Uterus (tissue), 4 donors: ENCODE measurements around the gene VAMP4. TPM values are rescaled to one million over a fixed set of nuclear protein-coding genes. Genes with fewer than 3 reads are reported as not detected.

Experiments
- DNase-seq, 2 donors: peaks; one replicate each; pipeline ENCODE4 v3.0.0-alpha.2; 2019 to 2020
- H3K27ac ChIP-seq, 2 donors: fragments of 200-600 bp; sonication (generic); 1 replicate in 1 of 2; 2 replicates in 1 of 2; pipeline ENCODE4 v1.5.1; 2016 to 2018
- H3K27me3 ChIP-seq, 2 donors: fragments of 200-600 bp; sonication (generic); one replicate each; pipeline ENCODE4 v1.5.1; 2018 to 2019; ENCODE audit warnings: control low read depth in 1 of 2
- H3K36me3 ChIP-seq, 2 donors: fragments of 200-600 bp; sonication (generic); one replicate each; pipeline ENCODE4 v1.5.1; 2019; ENCODE audit warnings: control low read depth in 1 of 2
- H3K4me1 ChIP-seq, 2 donors: fragments of 200-600 bp; sonication (generic); one replicate each; pipeline ENCODE4 v1.5.1; 2018 to 2019; ENCODE audit warnings: control low read depth in 1 of 2
- H3K4me3 ChIP-seq, 2 donors: fragments of 200-600 bp; sonication (generic); 1 replicate in 1 of 2; 2 replicates in 1 of 2; pipeline ENCODE4 v1.5.1; 2018 to 2019; ENCODE audit warnings: mild to moderate bottlenecking in 1 of 2
- H3K9me3 ChIP-seq, 2 donors: fragments of 200-600 bp; sonication (generic); one replicate each; pipeline ENCODE4 v1.5.1; 2019; ENCODE audit warnings: control low read depth in 1 of 2
- POLR2A ChIP-seq, 2 donors: fragments of 450-650 bp; IDR thresholded peaks; one replicate each; pipeline ENCODE4 v1.6.1; 2016; ENCODE audit warnings: antibody characterized with exemption in 2 of 2, mild to moderate bottlenecking in 1 of 2, moderate library complexity in 1 of 2
- intact Hi-C: fragments of 100-400 bp; cut with DNase I; formaldehyde crosslinking; loops from one replicate; pipeline ENCODE4 v1.15.1; 2023; ENCODE audit warnings: low total_unique reads
- total RNA-seq, 4 donors: library from RNA; depleted of rRNA in 3 of 4; stranded (reverse); fragments of >200 nt in 3 of 4; gene quantifications; one replicate each; pipeline versions ENCODE4 v1.1.0 to v1.2.4, GENCODE V29; 2014 to 2023
- TF ChIP-seq, protein P1 (sequence below), 4 experiments: fragments of 200-600 bp in 2 of 4; fragments of 450-650 bp in 2 of 4; sonication (generic) in 2 of 4; IDR thresholded peaks; one replicate each; pipeline ENCODE4 v1.5.1; 2016 to 2019; ENCODE audit warnings: antibody characterized with exemption in 4 of 4, mild to moderate bottlenecking in 2 of 4, moderate library complexity in 1 of 4
- donor health status: DM: yes; HTN: yes; CAD: no.

The VAMP4 gene
- total RNA-seq, 4 donors from 2014 or later: 8.2 to 30.2 (median 19.5) TPM

DNA sequence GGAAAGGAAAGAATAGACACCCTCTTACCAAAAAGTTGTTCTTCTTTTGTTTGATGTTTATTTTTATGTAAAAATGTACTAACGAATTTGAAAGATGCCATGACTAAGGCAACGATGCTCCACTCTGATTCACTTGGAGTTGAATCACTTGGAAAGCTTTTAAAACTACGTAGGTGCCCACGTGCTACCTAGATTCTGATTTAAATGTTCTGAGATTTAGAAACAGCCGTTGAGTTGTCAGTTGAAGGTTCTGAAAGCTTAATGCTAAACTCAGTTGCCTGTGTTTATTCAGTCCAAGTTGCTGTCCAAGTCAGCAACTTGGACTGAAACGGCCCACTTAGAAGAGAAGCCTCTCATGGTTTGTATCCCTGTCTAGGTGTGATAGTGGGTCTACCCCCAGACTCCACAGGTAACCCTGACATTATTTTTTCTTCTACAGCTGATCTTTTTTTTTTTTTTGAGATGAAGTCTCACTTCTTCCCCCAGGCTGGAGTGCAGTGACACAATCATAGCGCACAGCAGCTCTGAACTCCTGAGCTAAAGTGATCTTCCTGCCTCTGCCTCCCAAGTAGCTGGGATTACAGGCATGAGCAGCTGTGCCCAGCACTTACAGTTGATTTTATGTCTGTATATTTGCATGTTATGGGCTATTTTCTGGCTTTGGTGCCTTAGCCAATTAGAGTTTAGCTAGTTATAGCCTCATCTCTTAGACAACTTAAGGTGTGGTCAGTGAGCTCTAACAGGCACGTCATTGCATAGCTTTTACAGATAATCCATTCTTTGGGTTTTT, 1.4 kb upstream of the VAMP4 start:
- DNase-seq: peak in 1 of 2 donors; percentile 51
- Histone ChIP-seq H3K27ac (peak overlapping the region; percentile 96 to 98), H3K9me3 (no peaks in the 10 kb centered on the region), H3K27me3 (no peaks in the 10 kb centered on the region), H3K36me3 (no peaks in the 10 kb centered on the region), H3K4me1 (peaks cover 0 to 9% of the 10 kb centered on the region in 2 donors), H3K4me3 (peak overlapping the region; percentile 93 to 94)
- TF ChIP-seq POLR2A (IDR thresholded peaks at IDR 0.05): peak; percentile 38 to 50
- TF ChIP-seq, protein P1, sequence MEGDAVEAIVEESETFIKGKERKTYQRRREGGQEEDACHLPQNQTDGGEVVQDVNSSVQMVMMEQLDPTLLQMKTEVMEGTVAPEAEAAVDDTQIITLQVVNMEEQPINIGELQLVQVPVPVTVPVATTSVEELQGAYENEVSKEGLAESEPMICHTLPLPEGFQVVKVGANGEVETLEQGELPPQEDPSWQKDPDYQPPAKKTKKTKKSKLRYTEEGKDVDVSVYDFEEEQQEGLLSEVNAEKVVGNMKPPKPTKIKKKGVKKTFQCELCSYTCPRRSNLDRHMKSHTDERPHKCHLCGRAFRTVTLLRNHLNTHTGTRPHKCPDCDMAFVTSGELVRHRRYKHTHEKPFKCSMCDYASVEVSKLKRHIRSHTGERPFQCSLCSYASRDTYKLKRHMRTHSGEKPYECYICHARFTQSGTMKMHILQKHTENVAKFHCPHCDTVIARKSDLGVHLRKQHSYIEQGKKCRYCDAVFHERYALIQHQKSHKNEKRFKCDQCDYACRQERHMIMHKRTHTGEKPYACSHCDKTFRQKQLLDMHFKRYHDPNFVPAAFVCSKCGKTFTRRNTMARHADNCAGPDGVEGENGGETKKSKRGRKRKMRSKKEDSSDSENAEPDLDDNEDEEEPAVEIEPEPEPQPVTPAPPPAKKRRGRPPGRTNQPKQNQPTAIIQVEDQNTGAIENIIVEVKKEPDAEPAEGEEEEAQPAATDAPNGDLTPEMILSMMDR (IDR thresholded peaks at IDR 0.05): no peak
- intact Hi-C loops: no loop called here

DNA sequence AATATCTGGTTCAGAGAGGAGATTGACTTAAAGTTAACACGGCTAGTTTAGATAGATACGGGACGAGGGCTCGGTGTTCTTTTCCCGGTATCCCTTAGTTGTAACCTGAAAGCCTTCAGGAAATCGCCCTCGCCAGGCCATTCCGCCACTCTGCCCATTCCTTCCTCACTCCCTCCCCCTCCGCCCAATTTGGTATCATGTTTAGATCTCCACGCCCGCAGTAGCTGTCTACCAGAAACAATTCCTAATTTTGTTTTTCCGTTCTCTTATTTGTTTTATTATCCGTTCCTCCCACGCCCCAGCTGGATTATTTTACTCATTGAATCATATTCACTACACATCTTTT, 685 bp upstream of the VAMP4 start:
- Histone ChIP-seq H3K9me3 (no peaks in the 10 kb centered on the region), H3K4me1 (peaks cover 0 to 9% of the 10 kb centered on the region in 2 donors), H3K36me3 (no peaks in the 10 kb centered on the region), H3K27ac (peak overlapping the region; percentile 96 to 98), H3K4me3 (peak overlapping the region; percentile 93 to 94), H3K27me3 (no peaks in the 10 kb centered on the region)
- intact Hi-C loops: no loop called here
- peak; percentile 46 to 61 for DNase-seq
- TF ChIP-seq POLR2A (IDR thresholded peaks at IDR 0.05): no peak
- TF ChIP-seq, protein P1 (IDR thresholded peaks at IDR 0.05): no peak

DNA sequence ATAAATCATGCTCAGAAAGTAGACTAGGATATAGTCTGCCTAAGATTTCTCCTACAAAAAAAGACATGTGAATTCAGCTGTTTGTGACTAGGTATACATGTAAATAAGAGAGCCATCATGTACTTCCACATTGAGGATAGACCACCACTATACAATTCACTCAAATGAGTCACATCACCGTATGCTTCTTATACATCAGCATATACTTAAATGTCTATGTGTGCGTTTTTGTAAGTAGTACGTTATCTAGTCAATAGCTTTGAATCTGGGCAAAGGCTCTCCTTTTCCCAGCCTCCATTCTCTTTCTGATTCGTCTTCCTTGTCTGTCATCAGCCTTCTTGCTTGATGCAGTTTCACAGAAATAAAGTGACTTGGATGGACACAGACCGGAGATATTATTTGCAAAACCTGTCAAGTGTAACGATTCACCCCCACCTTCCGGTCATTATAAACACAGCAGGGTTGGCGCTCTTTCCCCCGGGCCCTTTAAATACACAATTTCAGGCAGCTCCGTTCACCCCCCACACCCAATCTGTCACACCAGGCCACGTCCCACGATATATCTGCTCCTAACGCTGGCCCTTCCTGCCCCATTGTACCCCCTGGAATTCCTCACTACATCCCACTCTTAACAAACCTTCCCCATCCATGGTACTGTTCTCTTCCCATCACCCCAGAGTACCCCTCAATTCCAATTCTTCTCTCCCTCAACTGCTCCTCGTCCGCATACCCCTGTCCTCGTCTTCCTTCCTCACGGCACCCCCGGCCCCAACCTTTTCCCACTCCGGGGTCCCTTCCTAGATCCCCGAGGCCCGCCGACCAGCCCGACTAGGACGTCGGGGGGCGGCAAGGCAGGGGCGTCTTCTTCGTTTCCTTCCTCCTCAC, 636 bp downstream of the VAMP4 start:
- H3K27ac ChIP-seq: peak overlapping the region; percentile 96 to 98
- H3K9me3 ChIP-seq: no peaks in the 10 kb centered on the region
- peak overlapping the region; percentile 93 to 94 for H3K4me3 ChIP-seq
- no peaks in the 10 kb centered on the region for H3K36me3 ChIP-seq
- no peaks in the 10 kb centered on the region for H3K27me3 ChIP-seq
- peak; percentile 44 for DNase-seq
- intact Hi-C loops: no loop called here
- no peak for TF ChIP-seq POLR2A (IDR thresholded peaks at IDR 0.05)
- TF ChIP-seq, protein P1 (IDR thresholded peaks at IDR 0.05): peak in 1 of 4 experiments; percentile 13
- peaks cover 0 to 9% of the 10 kb centered on the region in 2 donors for H3K4me1 ChIP-seq

DNA sequence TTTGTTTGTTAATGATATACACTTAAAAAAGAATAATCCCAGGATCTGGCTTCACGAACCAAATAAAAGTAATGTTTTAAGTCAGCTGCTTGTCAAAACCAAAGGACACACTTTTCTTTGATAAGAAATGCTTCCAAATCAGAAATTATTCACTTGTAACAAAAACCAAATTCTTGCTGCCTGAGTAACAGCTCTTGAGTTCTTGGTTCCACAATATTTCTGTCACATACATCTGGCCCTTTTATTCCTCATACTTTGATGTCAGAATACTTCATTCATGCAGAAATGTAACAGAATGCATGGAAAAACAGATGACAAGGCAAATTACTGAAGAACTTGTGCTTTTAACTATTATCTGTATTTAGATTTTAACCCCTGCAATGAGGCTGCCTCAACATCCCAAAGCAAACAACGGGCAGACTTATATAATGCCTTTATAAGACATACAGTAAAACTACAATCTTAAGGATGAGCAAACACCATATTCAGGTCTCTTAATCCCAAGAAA, 1.5 kb downstream of the VAMP4 start:
- intact Hi-C loops: no loop called here
- peak overlapping the region in 1 of 2 donors; percentile 98 for H3K27ac ChIP-seq
- DNase-seq: no peak
- no peak overlapping the region for H3K4me3 ChIP-seq
- no peaks in the 10 kb centered on the region for H3K27me3 ChIP-seq
- no peaks in the 10 kb centered on the region for H3K9me3 ChIP-seq
- no peak for TF ChIP-seq POLR2A (IDR thresholded peaks at IDR 0.05)
- TF ChIP-seq, protein P1 (IDR thresholded peaks at IDR 0.05): no peak
- peaks cover 0 to 9% of the 10 kb centered on the region in 2 donors for H3K4me1 ChIP-seq
- H3K36me3 ChIP-seq: no peaks in the 10 kb centered on the region
